HG03432 (cell line): Measurements from ENCODE around the gene TRAK2.
"Not testable (repeated sequence)": the region's sequence is repeated elsewhere in the genome, so short reads cannot be mapped to it uniquely, and the experiment has no call there.

Source experiments
- ATAC-seq: cut with Tn5 transposase; IDR thresholded peaks from one replicate; pipeline ENCODE4 v1.9.1; 2021; ENCODE audit warnings: mild to moderate bottlenecking, moderate library complexity; ENCODE audit not compliant: unreplicated experiment

Gene TRAK2

GRCh38 chr2:201450954-201451291 lies 335 bp downstream of the TRAK2 start:
- peak; percentile 28 for ATAC-seq

GRCh38 chr2:201448701-201449100 lies 2.6 kb downstream of the TRAK2 start:
- ATAC-seq = no peak

GRCh38 chr2:201448061-201448460 lies 3.2 kb downstream of the TRAK2 start:
- ATAC-seq = no peak

- no peak for ATAC-seq
Observed at GRCh38 chr2:201447086-201447485, 4.2 kb downstream of the TRAK2 start.

- ATAC-seq = no peak
Observed at GRCh38 chr2:201444746-201445465, 6.4 kb downstream of the TRAK2 start.

GRCh38 chr2:201441409-201441808 lies 9.8 kb downstream of the TRAK2 start:
- ATAC-seq = peak; percentile 75

DNA sequence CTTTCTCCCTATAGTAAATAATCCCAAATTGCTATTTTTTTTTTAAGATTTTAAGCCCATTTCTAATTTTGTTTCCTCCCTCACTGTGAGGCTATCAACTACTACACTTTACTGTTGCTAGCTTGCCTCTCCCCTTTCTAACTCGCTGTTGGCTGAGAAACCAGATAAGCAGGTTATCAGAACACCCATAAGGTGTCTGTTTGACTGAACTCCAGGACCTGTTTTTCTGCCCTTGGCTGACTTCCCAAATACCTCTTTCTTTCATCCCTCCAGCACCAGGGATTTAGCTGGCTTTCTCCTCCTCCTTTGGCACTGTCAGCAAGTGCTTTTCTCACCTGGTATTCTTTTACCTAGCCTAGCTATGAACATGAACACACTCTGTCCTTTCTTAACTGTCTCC lies 11.1 kb downstream of the TRAK2 start:
- ATAC-seq = no peak

DNA sequence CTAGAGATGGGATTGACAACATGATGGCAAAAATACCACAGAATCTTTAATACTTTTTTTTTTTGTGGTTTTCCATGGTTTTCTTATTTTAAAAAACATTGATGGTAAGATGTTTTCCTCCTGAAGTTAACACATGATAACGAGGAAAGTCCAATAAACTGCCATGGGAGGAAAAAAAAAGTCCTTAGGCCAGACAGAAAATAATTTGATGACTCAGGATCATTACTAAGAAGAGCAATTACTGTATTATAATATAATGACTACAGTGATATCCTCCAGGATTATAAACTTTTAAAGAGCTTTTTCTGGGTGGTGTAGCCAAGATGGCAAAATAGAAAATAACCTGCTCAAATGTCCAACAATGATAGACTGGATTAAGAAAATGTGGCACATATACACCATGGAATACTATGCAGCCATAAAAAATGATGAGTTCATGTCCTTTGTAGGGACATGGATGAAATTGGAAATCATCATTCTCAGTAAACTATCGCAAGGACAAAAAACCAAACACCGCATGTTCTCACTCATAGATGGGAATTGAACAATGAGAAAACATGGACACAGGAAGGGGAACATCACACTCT lies 11.8 kb downstream of the TRAK2 start:
- ATAC-seq = not testable (repeated sequence)

GRCh38 chr2:201436141-201436540 lies 15.1 kb downstream of the TRAK2 start:
- ATAC-seq = no peak

- no peak for ATAC-seq
Observed at GRCh38 chr2:201433394-201433995, 17.8 kb downstream of the TRAK2 start.

GRCh38 chr2:201432621-201433393 lies 18.5 kb downstream of the TRAK2 start:
- no peak for ATAC-seq

DNA sequence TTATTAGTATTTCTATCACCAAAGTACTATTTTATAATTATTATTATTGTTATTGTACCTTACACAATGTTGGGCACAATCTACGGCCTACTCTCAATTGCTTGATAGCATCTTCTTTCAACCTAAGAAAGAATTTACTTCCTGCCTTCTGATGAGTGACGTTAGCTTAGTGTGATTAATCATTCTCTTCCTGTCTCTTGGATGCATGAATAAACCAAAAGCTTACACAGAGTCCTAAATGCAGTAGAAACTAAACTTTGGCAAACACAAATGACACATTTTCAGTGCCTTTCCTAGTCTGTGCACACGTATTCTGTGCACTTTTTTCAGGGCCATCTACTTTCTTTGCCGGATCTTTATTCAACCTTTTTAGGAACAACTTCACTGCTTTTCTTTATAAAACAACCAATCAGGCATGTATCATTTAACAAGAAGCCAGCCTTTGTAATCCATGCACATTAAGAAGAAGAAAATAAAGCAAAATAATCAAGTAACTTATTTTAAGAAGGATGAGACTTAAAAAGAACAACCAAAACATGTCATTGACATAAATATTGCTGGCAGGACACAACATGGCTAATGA lies 19.1 kb downstream of the TRAK2 start:
- no peak for ATAC-seq

- no peak for ATAC-seq
Observed at GRCh38 chr2:201430839-201431238, 20.4 kb downstream of the TRAK2 start.

DNA sequence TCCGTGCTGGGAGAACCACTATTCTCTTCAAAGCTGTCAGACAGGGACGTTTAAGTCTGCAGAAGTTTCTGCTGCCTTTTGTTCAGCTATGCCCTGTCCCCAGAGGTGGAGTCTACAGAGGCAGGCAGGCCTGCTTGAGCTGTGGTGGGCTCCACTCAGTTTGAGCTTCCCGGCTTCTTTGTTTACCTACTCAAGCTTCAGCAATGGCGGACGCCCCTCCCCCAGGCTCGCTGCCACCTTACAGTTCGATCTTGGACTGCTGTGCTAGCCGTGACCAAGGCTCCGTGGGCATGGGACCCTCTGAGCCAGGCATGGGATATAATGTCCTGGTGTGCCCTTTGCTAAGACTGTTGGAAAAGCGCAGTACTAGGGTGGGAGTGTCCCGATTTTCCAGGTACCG lies 20.9 kb downstream of the TRAK2 start:
- ATAC-seq = not testable (repeated sequence)

- ATAC-seq = not testable (repeated sequence)
Observed at GRCh38 chr2:201429835-201430234, 21.4 kb downstream of the TRAK2 start.

DNA sequence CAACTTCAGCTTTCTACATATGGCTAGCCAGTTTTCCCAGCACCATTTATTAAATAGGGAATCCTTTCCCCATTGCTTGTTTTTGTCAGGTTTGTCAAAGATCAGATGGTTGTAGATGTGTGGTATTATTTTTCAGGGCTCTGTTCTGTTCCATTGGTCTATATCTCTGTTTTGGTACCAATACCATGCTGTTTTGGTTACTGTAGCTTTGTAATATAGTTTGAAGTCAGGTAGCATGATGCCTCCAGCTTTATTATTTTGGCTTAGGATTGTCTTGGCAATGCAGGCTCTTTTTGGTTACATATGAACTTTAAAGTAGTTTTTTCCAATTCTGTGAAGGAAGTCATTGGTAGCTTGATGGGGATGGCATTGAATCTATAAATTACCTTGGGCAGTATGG lies 22.9 kb downstream of the TRAK2 start:
- not testable (repeated sequence) for ATAC-seq

GRCh38 chr2:201425952-201426351 lies 25.3 kb downstream of the TRAK2 start:
- no peak for ATAC-seq

DNA sequence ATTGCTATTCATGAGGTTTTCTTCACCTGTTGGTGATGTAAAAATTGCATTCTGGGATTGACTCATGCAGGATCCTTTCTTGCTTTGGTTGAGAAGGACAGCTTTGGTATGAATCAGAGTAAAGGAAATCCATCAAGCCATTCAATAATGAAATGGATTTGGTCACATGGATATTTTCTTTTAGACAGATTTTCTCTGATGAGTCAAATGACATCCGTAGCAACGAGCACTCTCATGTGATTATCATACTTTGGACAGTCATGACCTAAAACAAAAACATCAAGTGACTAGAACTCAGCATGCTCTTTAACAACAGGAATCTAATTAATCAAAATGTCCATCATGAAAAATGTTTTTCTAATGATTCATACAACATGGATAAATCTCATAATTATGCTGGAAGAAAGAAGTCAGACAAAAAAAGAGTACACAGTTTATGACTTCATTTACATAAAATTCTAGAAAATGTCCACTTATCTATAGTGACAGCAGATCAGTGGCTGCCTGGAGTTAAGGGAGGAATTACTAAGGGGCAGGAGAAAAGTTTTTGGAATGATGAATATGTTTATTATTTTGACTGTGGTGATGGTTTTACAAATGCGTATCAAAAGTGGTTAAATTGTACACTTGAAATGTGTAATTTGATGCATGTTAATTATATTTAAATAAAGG lies 30.7 kb downstream of the TRAK2 start:
- ATAC-seq = no peak

DNA sequence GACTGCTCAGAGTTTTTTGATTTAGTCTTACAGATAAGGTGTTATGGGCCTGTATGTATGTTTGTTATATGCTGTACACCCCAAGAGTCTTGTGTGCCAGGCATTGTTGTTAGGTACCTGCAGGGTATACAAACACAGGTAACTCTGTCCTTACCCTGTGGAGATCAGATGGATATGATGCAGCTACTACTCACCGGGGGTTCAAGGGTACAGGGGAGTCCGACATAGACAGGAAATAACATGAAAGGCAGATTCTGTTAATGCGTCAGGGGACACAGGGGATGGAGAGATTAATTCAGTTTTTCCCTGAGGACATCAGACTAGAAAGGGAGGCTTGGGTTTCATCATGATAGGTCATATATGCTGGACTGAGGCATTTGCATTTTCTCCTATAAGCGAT lies 31.3 kb downstream of the TRAK2 start:
- ATAC-seq = no peak

GRCh38 chr2:201419057-201419635 lies 32.1 kb downstream of the TRAK2 start:
- ATAC-seq = no peak
